ENCODE data around the gene MSH6.

- TF ChIP-seq CTCF (conservative IDR thresholded peaks at IDR 0.05; ENCODE audit: low read length) (no peak), EZH2phosphoT487 (IDR thresholded peaks at IDR 0.05; ENCODE audit: borderline replicate concordance, low read depth, low read length) (no peak)
Observed at GRCh38 chr2:47738331-47738730, 44.6 kb upstream of the MSH6 start.

Data from OCI-LY7 (cell line).